ENCODE data around the gene CALML6.

GRCh38 chr1:1889847-1890505 lies 25.1 kb upstream of the CALML6 start:
- TF ChIP-seq, protein P1, sequence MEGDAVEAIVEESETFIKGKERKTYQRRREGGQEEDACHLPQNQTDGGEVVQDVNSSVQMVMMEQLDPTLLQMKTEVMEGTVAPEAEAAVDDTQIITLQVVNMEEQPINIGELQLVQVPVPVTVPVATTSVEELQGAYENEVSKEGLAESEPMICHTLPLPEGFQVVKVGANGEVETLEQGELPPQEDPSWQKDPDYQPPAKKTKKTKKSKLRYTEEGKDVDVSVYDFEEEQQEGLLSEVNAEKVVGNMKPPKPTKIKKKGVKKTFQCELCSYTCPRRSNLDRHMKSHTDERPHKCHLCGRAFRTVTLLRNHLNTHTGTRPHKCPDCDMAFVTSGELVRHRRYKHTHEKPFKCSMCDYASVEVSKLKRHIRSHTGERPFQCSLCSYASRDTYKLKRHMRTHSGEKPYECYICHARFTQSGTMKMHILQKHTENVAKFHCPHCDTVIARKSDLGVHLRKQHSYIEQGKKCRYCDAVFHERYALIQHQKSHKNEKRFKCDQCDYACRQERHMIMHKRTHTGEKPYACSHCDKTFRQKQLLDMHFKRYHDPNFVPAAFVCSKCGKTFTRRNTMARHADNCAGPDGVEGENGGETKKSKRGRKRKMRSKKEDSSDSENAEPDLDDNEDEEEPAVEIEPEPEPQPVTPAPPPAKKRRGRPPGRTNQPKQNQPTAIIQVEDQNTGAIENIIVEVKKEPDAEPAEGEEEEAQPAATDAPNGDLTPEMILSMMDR (conservative IDR thresholded peaks at IDR 0.05; ENCODE audit: low read length): no peak
- no peak for TF ChIP-seq EZH2phosphoT487 (IDR thresholded peaks at IDR 0.05; ENCODE audit: borderline replicate concordance)
